ENCODE results near the gene BPNT1.
"Not testable (repeated sequence)": the region's sequence is repeated elsewhere in the genome, so short reads cannot be mapped to it uniquely, and the experiment has no call there.

The BPNT1 gene

GRCh38 chr1:220092694-220093093 is 3.1 kb upstream of the BPNT1 start:
- H2AFZ ChIP-seq (ENCODE audit: low read length), result no peak overlapping the region
- H3K4me3 ChIP-seq (ENCODE audit: low read length), result no peak overlapping the region
- peaks cover 25% of the 10 kb centered on the region for H3F3A ChIP-seq (ENCODE audit: insufficient read depth, low read length)
- no peaks in the 10 kb centered on the region for H3K9me3 ChIP-seq (replicated peaks; ENCODE audit: insufficient read depth, low read length)
- H3K9me2 ChIP-seq (replicated peaks; ENCODE audit: insufficient read depth, low read length), result no peaks in the 10 kb centered on the region
- H3K4me1 ChIP-seq (ENCODE audit: low read length), result peaks cover 9% of the 10 kb centered on the region
- H3K4me2 ChIP-seq (ENCODE audit: low read depth, low read length), result no peak overlapping the region
- H3K36me3 ChIP-seq (replicated peaks; ENCODE audit: insufficient read depth, low read length), result peaks cover 4% of the 10 kb centered on the region; the same call in 1 of the 2 replicates
- no peaks in the 10 kb centered on the region for H3K27me3 ChIP-seq (replicated peaks; ENCODE audit: insufficient read depth, low read length)
- no peak overlapping the region for H3K9ac ChIP-seq (ENCODE audit: low read length)
- DNase-seq, result no peak
- no peaks in the 10 kb centered on the region for H4K20me1 ChIP-seq (ENCODE audit: insufficient read depth, low read length)
- TF ChIP-seq CTCF (IDR thresholded peaks at IDR 0.05; ENCODE audit: low read length) (no peak), EZH2 (optimal IDR thresholded peaks at IDR 0.05; ENCODE audit: low read depth, low read length) (no peak), EZH2phosphoT487 (IDR thresholded peaks at IDR 0.05; ENCODE audit: low read length) (no peak)
- H3K79me2 ChIP-seq (ENCODE audit: low read length), result peaks cover 37% of the 10 kb centered on the region
- no peak overlapping the region for H3K27ac ChIP-seq (ENCODE audit: low read length)

DNA sequence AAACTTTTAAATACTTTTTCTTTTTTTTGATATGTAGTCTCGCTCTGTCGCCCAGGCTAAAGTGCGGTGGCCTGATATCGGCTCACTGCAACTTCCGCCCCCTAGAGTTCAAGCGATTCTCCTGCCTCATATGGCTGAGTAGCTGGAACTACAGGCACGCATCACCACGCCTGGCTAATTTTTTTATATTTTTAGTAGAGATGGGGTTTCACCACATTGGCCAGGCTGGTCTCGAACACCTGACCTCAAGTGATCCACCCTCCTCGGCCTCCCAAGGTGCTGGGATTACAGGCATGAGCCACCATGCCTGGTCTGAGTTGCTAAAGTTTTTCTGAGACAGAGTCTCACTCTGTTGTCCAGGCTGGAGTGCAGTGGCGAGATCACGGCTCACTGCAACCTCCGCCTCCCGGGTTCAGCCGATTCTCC is 3.3 kb downstream of the BPNT1 start:
- H3K36me3 ChIP-seq (replicated peaks; ENCODE audit: insufficient read depth, low read length); H3K4me1 ChIP-seq (ENCODE audit: low read length); DNase-seq; H3K4me2 ChIP-seq (ENCODE audit: low read depth, low read length); H3K4me3 ChIP-seq (ENCODE audit: low read length); H3K27me3 ChIP-seq (replicated peaks; ENCODE audit: insufficient read depth, low read length); H3K27ac ChIP-seq (ENCODE audit: low read length); H3K9me2 ChIP-seq (replicated peaks; ENCODE audit: insufficient read depth, low read length); H3K9me3 ChIP-seq (replicated peaks; ENCODE audit: insufficient read depth, low read length); H3K9ac ChIP-seq (ENCODE audit: low read length); H2AFZ ChIP-seq (ENCODE audit: low read length); H4K20me1 ChIP-seq (ENCODE audit: insufficient read depth, low read length): not testable (repeated sequence)
- Histone ChIP-seq H3K79me2 (ENCODE audit: low read length) (peaks cover 23% of the 10 kb centered on the region; the same call in 1 of the 2 replicates), H3F3A (ENCODE audit: insufficient read depth, low read length) (peaks cover 16% of the 10 kb centered on the region)

DNA sequence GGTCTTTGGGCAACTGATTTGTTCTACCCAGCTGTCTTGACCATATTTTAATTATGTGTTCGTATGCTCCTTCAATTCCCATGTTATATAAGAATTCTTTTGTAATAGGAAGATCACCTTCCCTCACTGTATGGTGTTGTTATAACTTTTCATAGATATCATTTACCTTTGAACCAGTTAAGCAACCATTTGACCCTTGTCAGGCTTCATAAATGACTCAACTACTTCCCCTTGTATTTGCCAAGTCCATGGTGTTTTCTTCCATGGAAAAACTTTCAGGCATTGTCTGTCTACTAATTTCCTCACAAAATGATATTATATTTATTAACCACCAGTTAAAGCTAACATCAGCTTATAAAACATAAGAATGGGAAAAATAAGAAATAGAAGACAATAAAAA is 5.1 kb downstream of the BPNT1 start:
- Histone ChIP-seq H4K20me1 (ENCODE audit: insufficient read depth, low read length) (no peaks in the 10 kb centered on the region), H2AFZ (ENCODE audit: low read length) (no peak overlapping the region), H3F3A (ENCODE audit: insufficient read depth, low read length) (peaks cover 5% of the 10 kb centered on the region), H3K4me3 (ENCODE audit: low read length) (no peak overlapping the region), H3K79me2 (ENCODE audit: low read length) (peaks cover 23% of the 10 kb centered on the region; the same call in 1 of the 2 replicates), H3K27me3 (replicated peaks; ENCODE audit: insufficient read depth, low read length) (no peaks in the 10 kb centered on the region), H3K36me3 (replicated peaks; ENCODE audit: insufficient read depth, low read length) (no peaks in the 10 kb centered on the region), H3K9me2 (replicated peaks; ENCODE audit: insufficient read depth, low read length) (no peaks in the 10 kb centered on the region), H3K9me3 (replicated peaks; ENCODE audit: insufficient read depth, low read length) (no peaks in the 10 kb centered on the region), H3K27ac (ENCODE audit: low read length) (no peak overlapping the region), H3K9ac (ENCODE audit: low read length) (no peak overlapping the region), H3K4me1 (ENCODE audit: low read length) (no peaks in the 10 kb centered on the region), H3K4me2 (ENCODE audit: low read depth, low read length) (no peak overlapping the region)
- no peak for TF ChIP-seq CTCF (IDR thresholded peaks at IDR 0.05; ENCODE audit: low read length)
- TF ChIP-seq EZH2 (optimal IDR thresholded peaks at IDR 0.05; ENCODE audit: low read depth, low read length), result no peak
- no peak for TF ChIP-seq EZH2phosphoT487 (IDR thresholded peaks at IDR 0.05; ENCODE audit: low read length)
- DNase-seq, result no peak

DNA sequence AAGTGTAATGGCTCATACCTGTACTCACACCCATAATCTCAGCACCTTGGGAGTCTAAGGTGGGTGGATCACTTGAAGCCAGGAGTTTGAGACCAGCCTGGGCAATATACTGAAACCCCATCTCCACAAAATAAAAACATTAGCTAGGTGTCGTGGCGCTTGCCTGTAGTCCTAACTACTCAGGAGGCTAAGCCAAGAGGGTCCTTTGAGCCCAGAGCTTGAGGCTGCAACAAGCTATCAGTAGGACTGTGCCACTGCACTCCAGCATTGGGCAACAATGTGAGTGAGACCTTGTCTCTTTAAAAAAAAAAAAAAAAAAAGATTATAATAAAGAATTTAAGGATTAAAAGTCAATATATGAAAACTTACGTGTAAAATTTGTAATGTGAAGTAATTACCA is 11.7 kb downstream of the BPNT1 start:
- no peak overlapping the region for H3K27ac ChIP-seq (ENCODE audit: low read length)
- TF ChIP-seq EZH2phosphoT487 (IDR thresholded peaks at IDR 0.05; ENCODE audit: low read length) (no peak), EZH2 (optimal IDR thresholded peaks at IDR 0.05; ENCODE audit: low read depth, low read length) (no peak), CTCF (IDR thresholded peaks at IDR 0.05; ENCODE audit: low read length) (no peak)
- H3K36me3 ChIP-seq (replicated peaks; ENCODE audit: insufficient read depth, low read length), result no peaks in the 10 kb centered on the region

More for the DNA sequence above, 11.7 kb downstream of the BPNT1 start:
- Histone ChIP-seq H3K9me2 (replicated peaks; ENCODE audit: insufficient read depth, low read length) (no peaks in the 10 kb centered on the region), H3K9ac (ENCODE audit: low read length) (no peak overlapping the region), H3K79me2 (ENCODE audit: low read length) (no peaks in the 10 kb centered on the region), H3K27me3 (replicated peaks; ENCODE audit: insufficient read depth, low read length) (no peaks in the 10 kb centered on the region), H3K4me2 (ENCODE audit: low read depth, low read length) (no peak overlapping the region), H3K9me3 (replicated peaks; ENCODE audit: insufficient read depth, low read length) (no peaks in the 10 kb centered on the region), H3K4me3 (ENCODE audit: low read length) (no peak overlapping the region), H4K20me1 (ENCODE audit: insufficient read depth, low read length) (no peaks in the 10 kb centered on the region), H2AFZ (ENCODE audit: low read length) (no peak overlapping the region), H3K4me1 (ENCODE audit: low read length) (no peaks in the 10 kb centered on the region), H3F3A (ENCODE audit: insufficient read depth, low read length) (no peaks in the 10 kb centered on the region)
- no peak for DNase-seq
